Muscle layer of duodenum (tissue), 2 donors: ENCODE measurements around the gene C4orf50.

Experiments used
- H3K27ac ChIP-seq: one replicate; pipeline ENCODE4 v1.7.0; 2013; ENCODE audit warnings: mild to moderate bottlenecking, low read length
- H3K27me3 ChIP-seq: one replicate; pipeline ENCODE4 v1.7.0; 2013; ENCODE audit warnings: low read depth, mild to moderate bottlenecking, control low read depth, low read length
- H3K36me3 ChIP-seq, 2 donors: one replicate each; pipeline ENCODE4 v1.7.0; 2013; ENCODE audit warnings: low read length in 2 of 2, control low read depth in 1 of 2, mild to moderate bottlenecking in 1 of 2; ENCODE audit not compliant: insufficient read depth in 2 of 2, control insufficient read depth in 1 of 2
- H3K4me1 ChIP-seq, 2 donors: one replicate each; pipeline ENCODE4 v1.7.0; 2013; ENCODE audit warnings: low read length in 2 of 2, mild to moderate bottlenecking in 2 of 2, control low read depth in 1 of 2, moderate library complexity in 1 of 2; ENCODE audit not compliant: insufficient read depth in 2 of 2, control insufficient read depth in 1 of 2
- H3K4me3 ChIP-seq, 2 donors: one replicate each; pipeline ENCODE4 v1.7.0; 2013; ENCODE audit warnings: low read length in 2 of 2, low read depth in 1 of 2, mild to moderate bottlenecking in 1 of 2
- H3K9me3 ChIP-seq, 2 donors: one replicate each; pipeline ENCODE4 v1.7.0; 2013; ENCODE audit warnings: low read length in 2 of 2, control low read depth in 1 of 2, mild to moderate bottlenecking in 1 of 2; ENCODE audit not compliant: control insufficient read depth in 1 of 2
- donor health status: healthy.

The C4orf50 gene

GRCh38 chr4:5973486-5974220 is 44.6 kb downstream of the C4orf50 start:
- Histone ChIP-seq H3K27me3 (peaks cover 5% of the 10 kb centered on the region), H3K9me3 (no peaks in the 10 kb centered on the region), H3K4me1 (no peaks in the 10 kb centered on the region), H3K27ac (no peak overlapping the region), H3K4me3 (no peak overlapping the region), H3K36me3 (no peaks in the 10 kb centered on the region)

GRCh38 chr4:5973033-5973432 is 45.2 kb downstream of the C4orf50 start:
- Histone ChIP-seq H3K4me3 (no peak overlapping the region), H3K27ac (no peak overlapping the region), H3K4me1 (no peaks in the 10 kb centered on the region), H3K9me3 (no peaks in the 10 kb centered on the region), H3K36me3 (no peaks in the 10 kb centered on the region), H3K27me3 (peaks cover 5% of the 10 kb centered on the region)

GRCh38 chr4:5972571-5972970 is 45.7 kb downstream of the C4orf50 start:
- no peaks in the 10 kb centered on the region for H3K36me3 ChIP-seq

GRCh38 chr4:5971078-5971450 is 47.2 kb downstream of the C4orf50 start:
- Histone ChIP-seq H3K4me1 (no peaks in the 10 kb centered on the region), H3K4me3 (no peak overlapping the region), H3K9me3 (no peaks in the 10 kb centered on the region), H3K27ac (no peak overlapping the region), H3K36me3 (no peaks in the 10 kb centered on the region), H3K27me3 (peaks cover 5% of the 10 kb centered on the region)

More at GRCh38 chr4:5972571-5972970, 45.7 kb downstream of the C4orf50 start:
- Histone ChIP-seq H3K4me1 (no peaks in the 10 kb centered on the region), H3K27ac (no peak overlapping the region), H3K9me3 (no peaks in the 10 kb centered on the region), H3K27me3 (peaks cover 5% of the 10 kb centered on the region), H3K4me3 (no peak overlapping the region)

GRCh38 chr4:5970381-5971077 is 47.7 kb downstream of the C4orf50 start:
- Histone ChIP-seq H3K9me3 (no peaks in the 10 kb centered on the region), H3K27ac (no peak overlapping the region), H3K27me3 (peaks cover 5% of the 10 kb centered on the region), H3K4me1 (no peaks in the 10 kb centered on the region), H3K4me3 (no peak overlapping the region), H3K36me3 (no peaks in the 10 kb centered on the region)

- no peaks in the 10 kb centered on the region for H3K36me3 ChIP-seq
- H3K4me3 ChIP-seq = no peak overlapping the region
- H3K4me1 ChIP-seq = no peaks in the 10 kb centered on the region
- H3K27me3 ChIP-seq = peaks cover 5% of the 10 kb centered on the region
- no peaks in the 10 kb centered on the region for H3K9me3 ChIP-seq
- H3K27ac ChIP-seq = no peak overlapping the region
Observed at GRCh38 chr4:5969777-5970176, 48.5 kb downstream of the C4orf50 start.

- Histone ChIP-seq H3K4me1 (no peaks in the 10 kb centered on the region), H3K4me3 (no peak overlapping the region), H3K36me3 (no peaks in the 10 kb centered on the region), H3K27ac (no peak overlapping the region), H3K27me3 (peaks cover 5% of the 10 kb centered on the region), H3K9me3 (no peaks in the 10 kb centered on the region)
Observed at GRCh38 chr4:5969336-5969735, 48.9 kb downstream of the C4orf50 start.

- Histone ChIP-seq H3K27ac (no peak overlapping the region), H3K27me3 (peaks cover 3% of the 10 kb centered on the region), H3K4me1 (no peaks in the 10 kb centered on the region), H3K9me3 (no peaks in the 10 kb centered on the region), H3K36me3 (no peaks in the 10 kb centered on the region), H3K4me3 (no peak overlapping the region)
Observed at GRCh38 chr4:5968246-5968645, 50.0 kb downstream of the C4orf50 start.

GRCh38 chr4:5967783-5968182 is 50.4 kb downstream of the C4orf50 start:
- Histone ChIP-seq H3K36me3 (no peaks in the 10 kb centered on the region), H3K4me3 (no peak overlapping the region), H3K27ac (no peak overlapping the region), H3K9me3 (no peaks in the 10 kb centered on the region), H3K27me3 (no peaks in the 10 kb centered on the region), H3K4me1 (no peaks in the 10 kb centered on the region)

GRCh38 chr4:5965225-5965624 is 53.0 kb downstream of the C4orf50 start:
- H3K36me3 ChIP-seq = no peaks in the 10 kb centered on the region
- no peaks in the 10 kb centered on the region for H3K9me3 ChIP-seq
- H3K27ac ChIP-seq = no peak overlapping the region
- H3K27me3 ChIP-seq = no peaks in the 10 kb centered on the region
- H3K4me1 ChIP-seq = no peaks in the 10 kb centered on the region
- H3K4me3 ChIP-seq = no peak overlapping the region

- H3K9me3 ChIP-seq = no peaks in the 10 kb centered on the region
- H3K4me1 ChIP-seq = no peaks in the 10 kb centered on the region
- H3K27ac ChIP-seq = no peak overlapping the region
- H3K27me3 ChIP-seq = no peaks in the 10 kb centered on the region
- H3K4me3 ChIP-seq = no peak overlapping the region
- H3K36me3 ChIP-seq = no peaks in the 10 kb centered on the region
Observed at GRCh38 chr4:5964030-5964429, 54.2 kb downstream of the C4orf50 start.
